WI38 (cell line): ENCODE results near the gene ACY1.

Experiments
- H3K4me3 ChIP-seq: 2 replicates; pipeline ENCODE4 v1.5.1; 2011; ENCODE audit warnings: low read depth, mild to moderate bottlenecking, control low read depth, low read length
- CTCF ChIP-seq: IDR thresholded peaks from 2 replicates; pipeline ENCODE4 v1.5.1; 2012; ENCODE audit warnings: low read depth, mild to moderate bottlenecking, control low read depth, low read length

The ACY1 gene

GRCh38 chr3:52006820-52007133 is 23.4 kb downstream of the ACY1 start:
- no peak overlapping the region for H3K4me3 ChIP-seq
- no peak for TF ChIP-seq CTCF

GRCh38 chr3:52007291-52007690 is 24.0 kb downstream of the ACY1 start:
- no peak for TF ChIP-seq CTCF
- H3K4me3 ChIP-seq, result no peak overlapping the region

- no peak overlapping the region for H3K4me3 ChIP-seq
- TF ChIP-seq CTCF, result no peak
These were observed 27.1 kb downstream of the ACY1 start for GRCh38 chr3:52010431-52010830.

GRCh38 chr3:52012699-52013098 is 29.4 kb downstream of the ACY1 start:
- no peak for TF ChIP-seq CTCF
- no peak overlapping the region for H3K4me3 ChIP-seq

GRCh38 chr3:52013802-52014598 is 30.7 kb downstream of the ACY1 start:
- no peak for TF ChIP-seq CTCF

GRCh38 chr3:52014613-52015012 is 31.3 kb downstream of the ACY1 start:
- peak; percentile 28 for TF ChIP-seq CTCF

More at GRCh38 chr3:52013802-52014598, 30.7 kb downstream of the ACY1 start:
- no peak overlapping the region for H3K4me3 ChIP-seq

GRCh38 chr3:52015438-52016228 is 32.3 kb downstream of the ACY1 start:
- TF ChIP-seq CTCF, result no peak
- H3K4me3 ChIP-seq, result no peak overlapping the region

More at GRCh38 chr3:52014613-52015012, 31.3 kb downstream of the ACY1 start:
- no peak overlapping the region for H3K4me3 ChIP-seq
